NCI-H146 (cell line): ENCODE data around the gene RAPGEF2.
"Not testable (repeated sequence)": the region's sequence is repeated elsewhere in the genome, so short reads cannot be mapped to it uniquely, and the experiment has no call there.

Experiments
- DNase-seq: peaks from one replicate; lab custom pipeline; 2025; lab: John Stamatoyannopoulos, UW

Gene RAPGEF2

GRCh38 chr4:159160242-159160641, 57.4 kb downstream of the RAPGEF2 start:
- DNase-seq: no peak

DNA sequence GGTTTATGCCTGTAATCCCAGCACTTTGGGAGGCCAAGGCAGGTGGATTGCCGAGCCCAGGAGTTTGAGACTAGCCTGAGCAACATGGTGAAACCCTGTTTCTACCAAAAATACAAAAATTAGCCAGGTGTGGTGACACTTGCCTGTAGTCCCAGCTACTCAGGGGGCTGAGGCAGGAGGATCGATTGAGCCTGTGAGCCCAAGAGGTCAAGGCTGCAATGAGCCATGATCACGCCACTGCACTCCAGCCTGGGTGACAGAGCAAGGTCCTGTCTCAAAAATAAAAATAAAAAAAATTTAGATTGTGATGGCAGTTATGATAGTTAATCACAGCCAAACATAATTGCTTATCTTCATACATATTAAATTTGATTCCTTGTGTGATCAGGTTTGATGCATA, 58.6 kb downstream of the RAPGEF2 start:
- DNase-seq: not testable (repeated sequence)

DNA sequence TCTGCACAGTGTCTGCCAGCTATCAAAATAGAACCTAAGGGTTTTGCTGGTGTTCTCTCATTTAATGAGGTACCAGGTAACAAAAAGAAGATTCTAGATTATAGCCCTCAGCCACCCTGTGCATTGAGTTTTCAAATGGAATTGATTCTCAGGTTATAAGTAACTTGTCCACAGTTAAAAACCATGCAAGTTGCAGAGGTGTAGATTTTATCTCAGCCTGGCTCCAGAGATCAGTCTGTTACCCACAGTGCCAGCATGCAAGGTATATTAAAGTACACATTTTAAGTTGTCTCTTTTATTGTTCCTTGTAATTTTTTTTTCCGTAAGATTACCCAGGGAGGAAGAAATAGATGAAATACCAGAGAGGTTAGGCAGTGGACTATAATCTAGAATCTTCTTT, 59.7 kb downstream of the RAPGEF2 start:
- DNase-seq: no peak

- DNase-seq: no peak
Measured at GRCh38 chr4:159163521-159163920, 60.6 kb downstream of the RAPGEF2 start.

DNA sequence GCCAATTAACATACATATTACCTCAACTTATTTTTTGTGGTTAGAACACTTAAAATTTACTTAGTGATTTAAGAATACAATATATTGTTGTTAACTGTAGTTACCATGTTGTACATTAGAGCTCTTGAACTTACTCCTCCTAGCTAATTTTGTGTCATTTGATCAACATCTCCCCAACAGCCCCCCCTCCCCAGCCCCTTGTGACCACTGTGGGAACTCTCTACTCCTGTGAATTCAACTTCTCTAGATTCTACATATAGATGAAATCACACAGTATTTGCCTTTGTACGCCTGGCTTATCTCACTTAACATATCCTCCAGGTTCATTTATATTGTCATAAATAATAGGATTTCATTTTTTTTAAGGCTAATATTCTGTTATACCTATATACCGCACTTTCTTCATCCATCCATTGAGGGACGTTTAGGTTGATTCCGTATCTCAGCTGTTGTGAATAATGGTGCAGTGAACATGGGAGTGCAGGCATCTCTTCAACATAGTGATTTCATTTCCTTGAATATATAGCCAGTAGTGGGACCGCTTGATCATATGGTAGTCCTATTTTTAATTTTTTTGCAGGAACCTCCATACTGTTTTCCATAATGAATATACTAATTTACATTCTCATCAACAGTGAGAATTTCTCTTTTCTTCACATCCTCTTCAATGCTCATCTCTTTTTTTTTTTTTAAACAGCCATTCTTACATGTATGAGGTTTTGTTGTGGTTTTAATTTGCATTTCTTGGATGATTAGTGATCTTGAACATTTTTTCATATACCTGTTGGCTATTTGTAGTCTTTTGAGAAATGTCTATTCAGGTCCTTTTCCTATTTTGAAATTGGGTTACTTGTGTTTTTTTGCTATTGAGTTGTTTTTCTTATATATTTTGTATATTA, 66.8 kb downstream of the RAPGEF2 start:
- DNase-seq: no peak

GRCh38 chr4:159171287-159171686, 68.4 kb downstream of the RAPGEF2 start:
- DNase-seq: no peak

- DNase-seq: no peak
Measured at GRCh38 chr4:159173886-159174285, 71.0 kb downstream of the RAPGEF2 start.

- DNase-seq: peak; percentile 3
Measured at GRCh38 chr4:159174645-159175084, 71.8 kb downstream of the RAPGEF2 start.

GRCh38 chr4:159175085-159175988, 72.5 kb downstream of the RAPGEF2 start:
- peak; percentile 64 for DNase-seq

- DNase-seq: no peak
Measured at GRCh38 chr4:159175989-159176375, 73.1 kb downstream of the RAPGEF2 start.

DNA sequence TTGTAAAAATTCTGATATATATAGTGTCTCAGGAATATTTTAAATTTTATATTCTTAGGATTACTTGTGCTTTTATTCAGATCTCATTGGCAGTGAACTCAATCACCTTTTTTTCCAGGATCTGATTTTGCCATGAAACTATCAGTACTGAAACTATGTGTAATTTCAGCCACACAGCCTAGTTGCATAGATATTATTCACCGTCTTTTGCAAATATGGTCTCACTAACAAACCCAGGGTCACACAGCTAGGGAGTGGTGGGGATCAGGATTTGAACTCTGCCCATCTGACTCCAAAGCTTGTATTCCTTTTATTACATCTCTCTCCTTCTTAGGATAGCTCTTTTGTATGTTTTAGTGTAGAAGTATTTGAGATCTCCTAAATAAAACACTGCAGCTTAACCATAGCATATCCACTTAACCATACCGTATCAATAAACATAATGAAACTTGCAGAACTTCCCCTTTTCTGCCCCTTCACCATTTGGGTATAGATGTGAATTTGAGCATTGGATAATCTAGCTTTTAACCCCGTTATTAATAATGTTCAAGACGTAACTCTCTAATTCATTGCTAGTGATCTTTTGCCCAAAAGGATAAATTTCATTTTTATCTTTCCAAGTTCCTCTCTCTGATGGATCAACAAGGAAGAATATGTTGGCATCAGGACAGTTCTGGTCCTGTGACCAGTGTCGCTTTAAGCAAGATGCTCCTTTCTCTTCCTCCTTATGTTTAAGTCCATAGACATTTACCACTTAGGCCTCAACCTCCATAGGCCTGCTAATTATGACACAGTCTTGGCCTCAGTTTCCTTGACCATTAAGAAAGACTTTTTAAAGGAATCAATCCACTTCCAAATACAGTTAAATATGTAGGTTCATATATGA, 74.6 kb downstream of the RAPGEF2 start:
- no peak for DNase-seq

- no peak for DNase-seq
Measured at GRCh38 chr4:159178151-159178546, 75.3 kb downstream of the RAPGEF2 start.

DNA sequence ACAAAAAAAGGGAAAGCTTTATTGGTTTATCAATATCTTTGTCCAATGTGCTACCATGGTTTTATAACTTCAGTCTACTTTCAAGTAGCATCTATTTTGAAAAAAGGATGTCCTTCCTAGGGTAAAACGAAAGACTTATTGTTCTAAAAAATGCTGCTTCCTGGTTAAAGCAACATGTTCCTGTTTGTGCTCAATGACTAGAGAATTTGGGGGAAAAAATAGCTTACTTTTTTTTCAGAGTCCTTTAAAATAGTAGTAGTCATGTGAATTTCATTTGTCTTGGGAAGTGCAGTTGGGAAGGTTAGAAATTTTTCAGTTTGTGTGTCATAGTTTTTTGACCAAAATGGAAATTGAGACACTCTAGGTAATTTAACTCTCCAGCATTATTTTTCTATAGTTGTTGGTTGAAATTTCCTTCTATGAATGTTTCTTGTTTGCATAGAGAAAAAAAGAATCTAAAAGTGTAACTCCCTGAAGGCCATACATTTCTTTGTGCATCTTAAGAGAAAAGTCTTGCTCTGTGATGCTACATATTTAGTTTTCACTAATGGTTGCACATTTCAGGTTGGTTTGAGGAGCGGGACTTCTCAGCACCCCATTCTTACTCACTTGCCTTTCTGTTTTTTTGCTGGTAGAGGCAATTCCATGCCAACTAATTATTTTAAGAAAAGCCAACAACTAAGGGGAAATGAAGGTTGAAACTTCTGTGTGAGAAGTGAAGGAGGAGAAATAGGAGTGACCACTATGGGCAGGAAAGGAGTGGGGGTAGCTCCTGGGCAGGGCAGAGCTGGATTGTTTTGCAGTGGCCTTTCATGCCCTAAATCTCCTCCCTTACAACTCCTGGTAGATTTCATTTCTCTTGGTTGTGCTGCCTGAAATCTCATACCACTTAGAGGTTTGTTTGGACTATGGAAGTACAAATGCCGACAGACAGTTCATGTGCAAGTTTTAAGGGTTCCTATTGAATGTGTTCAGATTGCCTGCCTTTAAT, 76.4 kb downstream of the RAPGEF2 start:
- DNase-seq: no peak

- DNase-seq: not testable (repeated sequence)
Measured at GRCh38 chr4:159183885-159184605, 81.2 kb downstream of the RAPGEF2 start.

DNA sequence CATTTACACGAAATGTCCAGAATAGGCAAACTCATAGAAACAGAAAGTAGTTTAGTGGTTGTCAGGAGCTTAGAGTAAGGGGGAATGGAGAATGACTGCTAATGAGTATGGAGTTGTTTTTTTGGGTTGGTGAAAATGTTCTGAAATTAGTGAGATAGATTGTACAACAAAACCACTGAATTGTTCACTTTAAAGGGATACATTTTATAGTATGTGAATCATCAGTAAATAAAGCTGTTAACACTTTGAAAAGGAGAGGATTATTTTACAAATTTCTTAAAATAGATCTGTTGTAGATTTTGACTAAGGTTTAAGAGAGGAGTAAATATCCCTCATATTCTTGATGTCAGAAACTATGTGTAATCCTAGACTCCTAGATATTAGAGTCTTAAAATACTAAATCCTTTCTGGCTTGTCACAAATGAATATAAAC, 82.7 kb downstream of the RAPGEF2 start:
- DNase-seq: no peak

DNA sequence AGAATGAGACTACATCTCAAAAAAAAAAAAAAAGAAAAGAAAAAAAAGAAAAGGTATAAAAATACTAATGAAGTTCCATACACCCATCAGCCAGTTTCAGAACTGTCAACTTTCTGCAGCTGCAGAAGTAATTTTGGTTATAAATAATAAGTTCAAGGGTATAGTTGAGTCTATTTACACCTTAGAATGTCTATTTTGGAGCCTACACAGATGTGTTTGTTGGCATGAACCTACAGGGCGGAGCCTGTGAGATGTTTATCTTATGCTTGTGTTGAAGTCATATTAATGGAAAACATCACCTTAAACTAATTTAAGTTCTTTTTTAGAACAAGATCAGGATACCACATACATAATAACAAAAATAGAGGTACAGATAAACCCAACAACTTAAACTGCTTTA, 85.8 kb downstream of the RAPGEF2 start:
- no peak for DNase-seq

- DNase-seq: no peak
Measured at GRCh38 chr4:159190651-159191050, 87.8 kb downstream of the RAPGEF2 start.

DNA sequence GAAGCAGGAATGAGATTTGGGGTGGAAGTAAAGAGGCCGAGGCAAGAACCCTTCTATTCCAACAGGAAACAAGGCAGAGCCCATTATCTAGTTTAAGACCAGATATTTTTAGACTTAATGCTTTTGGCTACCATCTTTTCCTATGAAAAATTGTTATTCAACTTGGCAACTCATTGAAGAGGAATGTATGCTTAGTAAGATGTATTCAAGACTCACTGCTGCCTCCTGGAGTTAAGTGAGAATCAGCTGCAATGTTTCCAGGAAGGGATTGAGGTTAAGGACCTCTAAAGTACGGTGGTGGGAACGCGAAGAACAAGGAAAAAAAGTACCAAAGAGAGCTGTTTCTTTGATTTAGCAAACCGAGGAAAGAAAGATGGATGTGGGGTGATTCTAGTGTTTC, 89.1 kb downstream of the RAPGEF2 start:
- DNase-seq: peak; percentile 16

DNA sequence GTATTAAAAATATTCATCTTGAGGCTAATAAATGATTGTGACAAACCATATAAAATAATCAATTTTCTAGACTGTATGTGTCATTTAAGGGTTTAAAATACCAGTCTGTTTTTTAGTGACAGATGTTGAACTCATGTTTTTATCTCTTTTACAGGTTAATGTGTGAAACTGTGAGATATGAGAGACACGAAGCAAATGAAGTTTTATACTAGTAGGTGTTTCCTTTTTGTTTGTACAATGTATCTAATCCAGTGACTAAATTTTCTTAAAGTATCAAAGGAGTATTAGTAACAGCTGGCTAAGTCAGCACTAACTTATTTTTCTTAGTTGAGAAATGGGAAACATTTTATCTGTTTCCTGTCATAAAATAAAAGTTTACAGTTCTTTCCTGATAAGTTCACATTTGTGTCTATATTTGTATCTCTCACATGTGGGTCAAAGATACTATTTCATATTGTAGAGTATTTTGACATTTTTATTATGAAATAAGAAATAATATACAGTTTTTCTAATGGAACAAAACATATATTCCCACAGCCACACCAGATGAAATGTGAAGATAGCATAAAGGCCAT, 90.3 kb downstream of the RAPGEF2 start:
- no peak for DNase-seq
